ENCODE data around the gene PNMA6E.

PNMA6E gene

DNA sequence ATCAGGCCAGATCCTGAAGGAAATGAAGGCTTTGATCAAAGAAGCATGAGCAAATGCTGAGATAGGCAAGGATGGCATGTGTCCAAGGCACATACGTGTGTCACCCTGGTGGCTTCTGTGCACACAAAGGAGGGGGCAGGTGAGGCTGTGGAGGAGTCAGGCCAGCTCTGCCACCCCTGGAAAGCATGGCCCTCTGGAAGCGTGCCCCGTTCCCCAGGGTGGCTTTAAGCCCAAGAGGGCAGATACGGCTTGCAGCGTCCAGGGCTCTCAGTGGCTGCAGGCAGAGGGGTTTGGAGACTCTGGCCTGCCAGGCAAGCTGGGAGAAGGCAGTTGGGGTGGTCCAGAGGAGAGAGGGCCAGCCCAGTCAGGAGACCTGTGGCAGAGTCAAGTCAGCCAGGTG is 25.6 kb downstream of the PNMA6E start:
- ATAC-seq, result no peak
- TF ChIP-seq ZFP3 (CRISPR knock-in tag; IDR thresholded peaks at IDR 0.05), result no peak
- no peak for TF ChIP-seq CSDC2 (CRISPR knock-in tag; IDR thresholded peaks at IDR 0.05)
- no peak for TF ChIP-seq PPARA (CRISPR knock-in tag; IDR thresholded peaks at IDR 0.05; ENCODE audit: borderline replicate concordance)
- no peak for TF ChIP-seq ESRRG (CRISPR knock-in tag; IDR thresholded peaks at IDR 0.05)
- TF ChIP-seq, protein P1, sequence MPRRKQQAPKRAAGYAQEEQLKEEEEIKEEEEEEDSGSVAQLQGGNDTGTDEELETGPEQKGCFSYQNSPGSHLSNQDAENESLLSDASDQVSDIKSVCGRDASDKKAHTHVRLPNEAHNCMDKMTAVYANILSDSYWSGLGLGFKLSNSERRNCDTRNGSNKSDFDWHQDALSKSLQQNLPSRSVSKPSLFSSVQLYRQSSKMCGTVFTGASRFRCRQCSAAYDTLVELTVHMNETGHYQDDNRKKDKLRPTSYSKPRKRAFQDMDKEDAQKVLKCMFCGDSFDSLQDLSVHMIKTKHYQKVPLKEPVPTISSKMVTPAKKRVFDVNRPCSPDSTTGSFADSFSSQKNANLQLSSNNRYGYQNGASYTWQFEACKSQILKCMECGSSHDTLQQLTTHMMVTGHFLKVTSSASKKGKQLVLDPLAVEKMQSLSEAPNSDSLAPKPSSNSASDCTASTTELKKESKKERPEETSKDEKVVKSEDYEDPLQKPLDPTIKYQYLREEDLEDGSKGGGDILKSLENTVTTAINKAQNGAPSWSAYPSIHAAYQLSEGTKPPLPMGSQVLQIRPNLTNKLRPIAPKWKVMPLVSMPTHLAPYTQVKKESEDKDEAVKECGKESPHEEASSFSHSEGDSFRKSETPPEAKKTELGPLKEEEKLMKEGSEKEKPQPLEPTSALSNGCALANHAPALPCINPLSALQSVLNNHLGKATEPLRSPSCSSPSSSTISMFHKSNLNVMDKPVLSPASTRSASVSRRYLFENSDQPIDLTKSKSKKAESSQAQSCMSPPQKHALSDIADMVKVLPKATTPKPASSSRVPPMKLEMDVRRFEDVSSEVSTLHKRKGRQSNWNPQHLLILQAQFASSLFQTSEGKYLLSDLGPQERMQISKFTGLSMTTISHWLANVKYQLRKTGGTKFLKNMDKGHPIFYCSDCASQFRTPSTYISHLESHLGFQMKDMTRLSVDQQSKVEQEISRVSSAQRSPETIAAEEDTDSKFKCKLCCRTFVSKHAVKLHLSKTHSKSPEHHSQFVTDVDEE (CRISPR knock-in tag; IDR thresholded peaks at IDR 0.05), result no peak
- no peak for TF ChIP-seq ZNF70 (CRISPR knock-in tag; IDR thresholded peaks at IDR 0.05)
- TF ChIP-seq, protein P2, sequence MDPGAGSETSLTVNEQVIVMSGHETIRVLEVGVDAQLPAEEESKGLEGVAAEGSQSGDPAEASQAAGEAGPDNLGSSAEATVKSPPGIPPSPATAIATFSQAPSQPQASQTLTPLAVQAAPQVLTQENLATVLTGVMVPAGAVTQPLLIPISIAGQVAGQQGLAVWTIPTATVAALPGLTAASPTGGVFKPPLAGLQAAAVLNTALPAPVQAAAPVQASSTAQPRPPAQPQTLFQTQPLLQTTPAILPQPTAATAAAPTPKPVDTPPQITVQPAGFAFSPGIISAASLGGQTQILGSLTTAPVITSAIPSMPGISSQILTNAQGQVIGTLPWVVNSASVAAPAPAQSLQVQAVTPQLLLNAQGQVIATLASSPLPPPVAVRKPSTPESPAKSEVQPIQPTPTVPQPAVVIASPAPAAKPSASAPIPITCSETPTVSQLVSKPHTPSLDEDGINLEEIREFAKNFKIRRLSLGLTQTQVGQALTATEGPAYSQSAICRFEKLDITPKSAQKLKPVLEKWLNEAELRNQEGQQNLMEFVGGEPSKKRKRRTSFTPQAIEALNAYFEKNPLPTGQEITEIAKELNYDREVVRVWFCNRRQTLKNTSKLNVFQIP (CRISPR knock-in tag; IDR thresholded peaks at IDR 0.05; ENCODE audit: borderline replicate concordance, low read depth), result no peak
- no peak for TF ChIP-seq BACH2 (CRISPR knock-in tag; IDR thresholded peaks at IDR 0.05; ENCODE audit: borderline replicate concordance)
- TF ChIP-seq, protein P3, sequence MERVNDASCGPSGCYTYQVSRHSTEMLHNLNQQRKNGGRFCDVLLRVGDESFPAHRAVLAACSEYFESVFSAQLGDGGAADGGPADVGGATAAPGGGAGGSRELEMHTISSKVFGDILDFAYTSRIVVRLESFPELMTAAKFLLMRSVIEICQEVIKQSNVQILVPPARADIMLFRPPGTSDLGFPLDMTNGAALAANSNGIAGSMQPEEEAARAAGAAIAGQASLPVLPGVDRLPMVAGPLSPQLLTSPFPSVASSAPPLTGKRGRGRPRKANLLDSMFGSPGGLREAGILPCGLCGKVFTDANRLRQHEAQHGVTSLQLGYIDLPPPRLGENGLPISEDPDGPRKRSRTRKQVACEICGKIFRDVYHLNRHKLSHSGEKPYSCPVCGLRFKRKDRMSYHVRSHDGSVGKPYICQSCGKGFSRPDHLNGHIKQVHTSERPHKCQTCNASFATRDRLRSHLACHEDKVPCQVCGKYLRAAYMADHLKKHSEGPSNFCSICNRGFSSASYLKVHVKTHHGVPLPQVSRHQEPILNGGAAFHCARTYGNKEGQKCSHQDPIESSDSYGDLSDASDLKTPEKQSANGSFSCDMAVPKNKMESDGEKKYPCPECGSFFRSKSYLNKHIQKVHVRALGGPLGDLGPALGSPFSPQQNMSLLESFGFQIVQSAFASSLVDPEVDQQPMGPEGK (CRISPR knock-in tag; IDR thresholded peaks at IDR 0.05; ENCODE audit: borderline replicate concordance), result no peak
- TF ChIP-seq, protein P4, sequence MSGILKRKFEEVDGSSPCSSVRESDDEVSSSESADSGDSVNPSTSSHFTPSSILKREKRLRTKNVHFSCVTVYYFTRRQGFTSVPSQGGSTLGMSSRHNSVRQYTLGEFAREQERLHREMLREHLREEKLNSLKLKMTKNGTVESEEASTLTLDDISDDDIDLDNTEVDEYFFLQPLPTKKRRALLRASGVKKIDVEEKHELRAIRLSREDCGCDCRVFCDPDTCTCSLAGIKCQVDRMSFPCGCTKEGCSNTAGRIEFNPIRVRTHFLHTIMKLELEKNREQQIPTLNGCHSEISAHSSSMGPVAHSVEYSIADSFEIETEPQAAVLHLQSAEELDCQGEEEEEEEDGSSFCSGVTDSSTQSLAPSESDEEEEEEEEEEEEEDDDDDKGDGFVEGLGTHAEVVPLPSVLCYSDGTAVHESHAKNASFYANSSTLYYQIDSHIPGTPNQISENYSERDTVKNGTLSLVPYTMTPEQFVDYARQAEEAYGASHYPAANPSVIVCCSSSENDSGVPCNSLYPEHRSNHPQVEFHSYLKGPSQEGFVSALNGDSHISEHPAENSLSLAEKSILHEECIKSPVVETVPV (CRISPR knock-in tag; IDR thresholded peaks at IDR 0.05), result no peak
- no peak for TF ChIP-seq ZFP30 (CRISPR knock-in tag; IDR thresholded peaks at IDR 0.05)
- TF ChIP-seq ISL1 (CRISPR knock-in tag; IDR thresholded peaks at IDR 0.05), result no peak
- TF ChIP-seq, protein P5, sequence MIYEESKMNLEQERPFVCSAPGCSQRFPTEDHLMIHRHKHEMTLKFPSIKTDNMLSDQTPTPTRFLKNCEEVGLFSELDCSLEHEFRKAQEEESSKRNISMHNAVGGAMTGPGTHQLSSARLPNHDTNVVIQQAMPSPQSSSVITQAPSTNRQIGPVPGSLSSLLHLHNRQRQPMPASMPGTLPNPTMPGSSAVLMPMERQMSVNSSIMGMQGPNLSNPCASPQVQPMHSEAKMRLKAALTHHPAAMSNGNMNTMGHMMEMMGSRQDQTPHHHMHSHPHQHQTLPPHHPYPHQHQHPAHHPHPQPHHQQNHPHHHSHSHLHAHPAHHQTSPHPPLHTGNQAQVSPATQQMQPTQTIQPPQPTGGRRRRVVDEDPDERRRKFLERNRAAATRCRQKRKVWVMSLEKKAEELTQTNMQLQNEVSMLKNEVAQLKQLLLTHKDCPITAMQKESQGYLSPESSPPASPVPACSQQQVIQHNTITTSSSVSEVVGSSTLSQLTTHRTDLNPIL (CRISPR knock-in tag; IDR thresholded peaks at IDR 0.05; ENCODE audit: low read depth), result no peak
- TF ChIP-seq ZC3H10 (CRISPR knock-in tag; IDR thresholded peaks at IDR 0.05), result no peak
- TF ChIP-seq TOX (CRISPR knock-in tag; IDR thresholded peaks at IDR 0.05; ENCODE audit: borderline replicate concordance), result no peak

DNA sequence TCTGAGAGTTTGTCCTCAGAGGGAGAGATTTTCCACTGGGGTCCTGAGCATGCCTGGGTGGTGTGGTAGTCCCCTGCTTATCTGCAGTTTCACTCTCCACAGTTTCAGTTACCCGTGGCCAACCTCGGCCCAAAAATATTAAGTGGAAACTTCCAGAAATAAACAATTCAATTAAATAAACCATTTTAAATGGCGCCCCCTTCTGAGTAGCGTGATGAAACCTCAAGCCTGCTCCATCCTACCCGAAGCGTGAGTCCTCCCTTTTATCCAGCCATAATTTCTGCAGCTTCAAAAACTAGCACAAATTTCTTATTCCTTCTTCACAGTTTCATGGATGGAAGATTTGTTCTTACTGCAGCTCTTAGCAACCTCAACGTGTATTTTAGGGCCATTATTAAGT is 26.7 kb downstream of the PNMA6E start:
- ATAC-seq, result no peak
- TF ChIP-seq TOX (CRISPR knock-in tag; IDR thresholded peaks at IDR 0.05; ENCODE audit: borderline replicate concordance) (no peak), ZNF70 (CRISPR knock-in tag; IDR thresholded peaks at IDR 0.05) (no peak), ZFP3 (CRISPR knock-in tag; IDR thresholded peaks at IDR 0.05) (no peak), RARB (CRISPR knock-in tag; IDR thresholded peaks at IDR 0.05) (no peak), ZC3H10 (CRISPR knock-in tag; IDR thresholded peaks at IDR 0.05) (no peak), TCF4 (CRISPR knock-in tag; IDR thresholded peaks at IDR 0.05; ENCODE audit: borderline replicate concordance) (no peak), OSR1 (CRISPR knock-in tag; IDR thresholded peaks at IDR 0.05) (no peak), ZFP30 (CRISPR knock-in tag; IDR thresholded peaks at IDR 0.05) (no peak), BACH2 (CRISPR knock-in tag; IDR thresholded peaks at IDR 0.05; ENCODE audit: borderline replicate concordance) (no peak), ARNTL (CRISPR knock-in tag; IDR thresholded peaks at IDR 0.05; ENCODE audit: borderline replicate concordance, low read depth) (no peak), GLIS3 (CRISPR knock-in tag; IDR thresholded peaks at IDR 0.05) (no peak), SNAI2 (CRISPR knock-in tag; IDR thresholded peaks at IDR 0.05) (no peak)
- TF ChIP-seq, protein P1 (CRISPR knock-in tag; IDR thresholded peaks at IDR 0.05), result no peak
- TF ChIP-seq, protein P2 (CRISPR knock-in tag; IDR thresholded peaks at IDR 0.05; ENCODE audit: borderline replicate concordance, low read depth), result no peak
- TF ChIP-seq, protein P4 (CRISPR knock-in tag; IDR thresholded peaks at IDR 0.05), result no peak
- TF ChIP-seq, protein P3 (CRISPR knock-in tag; IDR thresholded peaks at IDR 0.05; ENCODE audit: borderline replicate concordance), result no peak
